GM19395 (cell line): Measurements from ENCODE around the gene RNPEPL1.

ENCODE experiments used
- ATAC-seq: cut with Tn5 transposase; IDR thresholded peaks from one replicate; pipeline ENCODE4 v1.9.1; 2021; ENCODE audit warnings: mild to moderate bottlenecking, moderate library complexity; ENCODE audit not compliant: unreplicated experiment

Gene RNPEPL1

DNA sequence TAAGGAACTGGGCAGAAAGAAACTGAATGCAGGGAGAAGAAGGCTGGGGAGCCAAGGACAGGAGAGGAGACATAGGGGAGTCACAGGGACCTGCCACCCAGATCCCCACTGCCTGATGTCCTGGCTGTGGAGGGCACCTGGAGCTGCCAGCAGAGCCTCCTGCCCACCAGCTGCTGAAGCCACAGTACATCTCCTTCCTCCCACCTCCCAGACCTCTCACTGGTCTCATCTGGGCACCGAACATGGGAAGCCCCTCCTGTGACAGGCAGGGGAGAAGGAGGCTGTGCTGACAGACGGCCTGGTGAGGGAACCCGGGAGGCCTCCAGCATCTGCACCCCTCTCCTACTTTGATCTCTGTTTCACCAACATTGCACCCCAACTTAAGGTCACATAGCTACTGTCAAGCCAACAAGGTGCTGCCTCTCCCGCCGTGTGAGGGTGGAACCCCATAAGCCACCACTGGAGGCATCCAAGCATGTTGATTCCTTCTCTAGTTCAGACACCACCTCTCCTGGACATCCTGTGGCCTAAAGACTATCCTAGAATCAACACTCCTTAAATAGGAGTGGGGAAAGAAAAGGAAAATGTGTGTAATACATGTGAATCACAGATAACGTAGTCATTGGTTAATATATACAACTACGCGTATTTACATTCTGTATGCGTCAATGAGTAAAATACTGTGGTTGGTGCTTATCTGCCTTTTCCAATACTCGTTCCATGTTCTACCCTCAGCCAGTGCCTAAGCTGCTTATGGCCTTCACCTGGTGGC is 3.5 kb upstream of the RNPEPL1 start:
- no peak for ATAC-seq

DNA sequence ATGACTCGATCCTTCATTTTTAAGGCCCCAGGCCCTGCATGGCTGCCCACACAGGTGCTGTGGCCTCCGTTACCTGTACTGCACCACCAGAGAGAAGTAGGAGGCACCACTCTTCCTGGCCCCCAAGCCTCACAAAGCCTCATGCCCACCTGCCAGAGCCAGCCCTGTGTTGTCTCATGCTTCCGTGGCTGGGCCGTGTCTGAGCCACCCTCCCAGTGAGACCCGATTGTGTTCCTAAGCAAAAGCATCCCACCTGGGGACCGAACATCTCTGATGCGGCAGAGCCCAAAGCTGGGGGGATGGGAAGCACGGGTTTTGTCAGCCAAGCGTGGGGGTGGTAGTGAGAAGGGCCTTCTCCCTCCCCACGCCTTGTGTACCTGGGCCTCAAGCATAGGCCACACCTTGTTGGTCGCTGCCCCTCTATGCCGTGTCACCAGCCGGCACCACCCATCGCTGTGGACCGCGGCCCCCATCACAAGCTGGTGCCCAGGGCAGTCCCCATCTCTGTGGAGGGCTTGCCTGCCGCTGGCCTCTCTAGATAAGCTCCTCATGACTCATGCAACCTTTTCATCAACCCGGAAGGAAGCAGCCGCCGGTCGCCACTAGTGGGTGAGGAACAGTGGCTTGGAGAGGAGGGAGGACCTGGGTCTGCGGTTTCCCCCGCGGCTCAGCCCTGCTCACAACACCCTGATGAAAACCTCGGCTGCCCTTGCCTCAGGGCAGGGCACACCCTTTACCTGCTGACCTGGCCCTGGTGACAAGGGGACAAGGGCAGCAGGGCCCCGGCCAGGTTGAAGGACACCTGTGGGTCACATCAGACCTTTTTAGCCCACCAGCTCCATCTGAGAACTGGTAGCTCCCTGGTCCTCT is 2.7 kb upstream of the RNPEPL1 start:
- peak; percentile 40 for ATAC-seq

GRCh38 chr2:240566203-240567136 is 1.8 kb upstream of the RNPEPL1 start:
- peak; percentile 46 for ATAC-seq

GRCh38 chr2:240567137-240567871 is 980 bp upstream of the RNPEPL1 start:
- ATAC-seq: no peak

DNA sequence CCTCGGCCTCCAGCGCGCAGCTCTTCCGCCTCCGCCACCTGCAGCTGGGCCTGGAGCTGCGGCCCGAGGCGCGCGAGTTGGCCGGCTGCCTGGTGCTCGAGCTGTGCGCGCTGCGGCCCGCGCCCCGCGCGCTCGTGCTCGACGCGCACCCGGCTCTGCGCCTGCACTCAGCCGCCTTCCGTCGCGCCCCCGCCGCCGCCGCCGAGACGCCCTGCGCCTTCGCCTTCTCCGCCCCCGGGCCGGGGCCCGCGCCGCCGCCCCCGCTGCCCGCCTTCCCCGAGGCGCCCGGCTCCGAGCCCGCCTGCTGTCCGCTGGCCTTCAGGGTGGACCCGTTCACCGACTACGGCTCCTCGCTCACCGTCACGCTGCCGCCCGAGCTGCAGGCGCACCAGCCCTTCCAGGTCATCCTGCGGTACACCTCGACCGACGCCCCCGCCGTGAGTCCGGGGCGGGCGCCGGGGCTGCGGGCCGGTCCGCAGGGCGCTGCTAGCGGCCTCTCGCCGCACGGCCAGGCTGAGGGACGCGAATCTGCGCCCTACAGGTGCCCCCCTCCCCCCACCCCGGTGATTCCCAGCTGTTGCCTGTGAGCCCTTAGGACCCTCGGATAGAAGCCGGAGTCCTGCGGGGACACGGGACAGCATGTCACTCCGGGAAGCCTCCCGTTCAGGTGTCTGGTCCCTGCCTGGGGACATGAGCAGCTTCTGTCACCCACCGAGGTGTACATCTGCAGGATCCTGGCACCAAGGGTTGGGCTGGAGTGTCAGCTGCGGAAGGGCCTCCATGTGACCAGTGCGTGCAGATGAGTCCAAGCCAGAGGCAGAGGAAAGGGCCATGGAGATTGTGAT is 616 bp downstream of the RNPEPL1 start:
- no peak for ATAC-seq

DNA sequence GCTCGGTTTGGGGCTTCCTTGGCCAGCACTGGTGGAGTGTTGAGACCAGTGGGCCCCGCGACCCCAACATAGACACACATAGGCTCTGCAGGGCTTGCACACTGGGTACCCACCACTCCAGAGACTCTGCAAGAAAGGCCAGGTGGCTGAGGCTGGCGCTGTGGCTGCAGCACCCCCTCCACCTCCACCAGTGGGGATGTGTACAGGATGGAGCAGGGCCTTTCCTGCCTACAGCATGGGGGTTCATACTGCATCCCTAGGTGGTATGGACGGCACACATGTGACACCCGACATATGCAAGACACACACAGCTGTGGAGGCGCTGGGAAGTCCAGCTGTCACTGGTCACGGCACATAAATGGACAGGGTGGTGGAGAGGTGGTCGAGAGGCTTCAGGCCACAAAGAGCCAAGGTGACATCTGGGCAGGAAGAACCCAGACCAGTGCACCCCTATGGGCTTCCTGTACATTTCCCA is 1.3 kb downstream of the RNPEPL1 start:
- ATAC-seq: no peak

- ATAC-seq: no peak
Observed at GRCh38 chr2:240569998-240570530, 1.8 kb downstream of the RNPEPL1 start.

GRCh38 chr2:240570531-240571313 is 2.4 kb downstream of the RNPEPL1 start:
- ATAC-seq: no peak

DNA sequence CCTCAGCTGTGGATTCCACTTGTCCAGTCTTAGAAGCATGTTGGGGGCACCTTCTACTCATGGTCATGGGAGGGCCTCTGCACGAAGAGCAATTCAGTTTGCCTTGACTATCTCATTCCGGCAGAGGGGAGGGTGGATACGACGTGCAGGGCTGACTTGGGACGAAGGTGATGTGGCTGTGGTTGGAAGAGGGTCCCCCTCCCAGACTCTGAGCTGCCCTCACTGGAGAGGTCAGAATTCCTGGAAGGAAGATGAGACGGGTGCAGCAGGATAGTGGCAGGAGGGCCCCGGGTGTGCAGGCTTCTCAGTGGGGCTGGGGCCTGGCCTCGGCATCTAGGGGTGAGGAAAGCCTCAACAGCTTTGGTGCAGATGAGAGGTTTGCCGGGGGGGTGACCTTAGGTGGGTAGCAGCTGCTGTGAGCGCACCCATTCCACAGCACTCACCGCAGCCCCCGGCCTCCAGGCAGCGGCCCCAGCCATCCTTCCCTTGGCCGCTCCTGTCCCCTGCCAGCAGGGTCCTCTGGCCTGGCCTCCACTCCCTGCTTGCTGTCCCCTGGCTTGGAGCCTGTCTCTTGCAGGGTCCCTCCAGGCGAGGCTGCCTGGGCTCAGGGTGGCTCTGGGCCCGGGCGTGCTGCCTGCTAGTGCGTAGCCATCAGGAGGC is 3.2 kb downstream of the RNPEPL1 start:
- ATAC-seq: no peak

DNA sequence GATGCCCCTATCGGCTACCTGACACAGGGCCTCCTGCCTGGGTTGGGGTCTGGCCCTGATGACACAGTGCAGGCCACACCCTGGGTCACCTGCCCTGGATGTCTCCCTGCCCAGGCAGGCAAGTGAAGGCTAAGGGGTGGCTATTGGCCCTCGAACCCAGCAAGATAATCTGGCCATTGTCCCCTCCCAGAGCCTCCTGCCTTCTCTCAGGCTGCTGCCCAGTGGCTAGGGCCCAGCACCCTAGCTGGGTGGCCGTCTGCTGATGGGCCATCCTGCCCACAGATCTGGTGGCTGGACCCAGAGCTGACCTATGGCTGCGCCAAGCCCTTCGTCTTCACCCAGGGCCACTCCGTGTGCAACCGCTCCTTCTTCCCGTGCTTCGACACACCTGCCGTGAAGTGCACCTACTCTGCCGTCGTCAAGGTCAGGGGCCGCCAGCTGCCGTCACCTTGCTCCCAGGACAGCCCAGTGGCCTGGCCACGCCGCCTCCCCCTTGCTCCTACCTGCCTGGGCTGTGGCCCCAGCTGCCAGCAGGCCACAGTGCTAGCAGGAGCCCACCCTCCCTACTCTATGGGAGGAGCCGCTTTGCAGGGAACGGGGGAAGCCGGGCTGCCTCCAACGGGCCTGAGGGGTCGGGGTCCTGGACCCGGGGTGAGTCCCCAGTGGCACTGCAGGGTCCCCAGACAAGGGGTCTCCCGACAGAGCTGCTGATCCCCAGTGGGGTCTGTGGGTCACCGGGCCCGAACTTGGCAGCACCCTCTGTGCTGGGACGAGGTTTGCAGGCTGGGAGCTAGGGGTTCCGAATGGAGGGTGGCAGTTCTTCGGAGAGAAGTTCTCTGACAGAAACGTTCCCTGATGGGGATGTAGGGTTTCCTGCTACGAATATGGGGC is 4.1 kb downstream of the RNPEPL1 start:
- ATAC-seq: no peak

GRCh38 chr2:240573071-240573515 is 4.8 kb downstream of the RNPEPL1 start:
- ATAC-seq: no peak

DNA sequence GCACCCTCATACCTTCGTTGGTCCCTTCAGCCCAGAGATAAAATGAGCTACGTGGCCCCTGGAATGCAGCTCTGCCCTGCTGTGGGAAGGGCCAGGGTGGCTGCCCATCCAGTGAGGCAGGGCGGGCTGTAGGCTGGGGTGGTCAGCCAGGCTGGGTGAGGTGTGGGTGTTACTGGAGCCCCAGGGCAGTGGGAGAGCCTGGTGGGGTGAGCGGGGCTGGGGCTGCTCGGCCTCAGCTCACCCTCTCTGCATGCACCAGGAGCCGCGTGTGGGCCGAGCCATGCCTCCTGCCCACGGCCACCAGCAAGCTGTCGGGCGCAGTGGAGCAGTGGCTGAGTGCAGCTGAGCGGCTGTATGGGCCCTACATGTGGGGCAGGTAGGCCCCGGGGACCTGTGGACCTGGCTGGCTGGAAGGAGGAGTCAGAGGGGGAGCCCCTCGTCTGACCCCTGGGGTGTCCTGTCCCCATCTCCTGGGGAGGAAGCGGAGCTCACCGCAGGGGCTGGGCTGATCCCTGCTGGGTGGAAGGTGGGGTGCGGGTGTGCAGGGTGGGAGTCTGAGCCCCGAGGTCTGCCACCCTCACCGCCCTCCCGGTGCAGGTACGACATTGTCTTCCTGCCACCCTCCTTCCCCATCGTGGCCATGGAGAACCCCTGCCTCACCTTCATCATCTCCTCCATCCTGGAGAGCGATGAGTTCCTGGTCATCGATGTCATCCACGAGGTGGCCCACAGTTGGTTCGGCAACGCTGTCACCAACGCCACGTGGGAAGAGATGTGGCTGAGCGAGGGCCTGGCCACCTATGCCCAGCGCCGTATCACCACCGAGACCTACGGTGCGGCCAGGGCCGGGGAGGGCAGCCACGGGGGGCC is 5.5 kb downstream of the RNPEPL1 start:
- ATAC-seq: no peak

GRCh38 chr2:240574386-240575100 is 6.3 kb downstream of the RNPEPL1 start:
- ATAC-seq: no peak

GRCh38 chr2:240575101-240575965 is 7.0 kb downstream of the RNPEPL1 start:
- no peak for ATAC-seq
